ENCODE measurements around the gene TTLL1. TPM values are rescaled to one million over a fixed set of nuclear protein-coding genes. Genes with fewer than 3 reads are reported as not detected.

TTLL1 gene
- total RNA-seq, 1 donor from 2014 or later, result 5.9 TPM

DNA sequence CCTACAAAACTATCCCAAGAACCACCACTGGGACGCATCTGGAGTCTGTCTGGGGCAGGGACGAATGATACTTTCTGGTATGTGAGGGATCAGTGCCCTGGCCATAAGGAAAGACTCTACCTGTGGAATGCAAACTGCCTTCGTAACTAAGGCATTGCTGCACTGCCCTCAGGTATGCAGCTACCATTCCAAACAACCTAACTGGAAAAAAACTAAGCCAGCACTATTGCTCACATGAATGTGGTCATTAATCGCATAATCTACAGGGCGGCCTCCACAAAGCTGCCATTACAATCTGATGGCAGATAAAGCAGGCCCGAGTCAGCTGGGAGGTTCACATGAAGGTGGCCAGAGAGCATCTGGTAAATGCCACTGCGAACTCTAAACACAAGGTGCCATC, 78.1 kb downstream of the TTLL1 start:
- no peak overlapping the region for H3K27ac ChIP-seq
- intact Hi-C loops (cut with DNase I), result no loop called here
- H3K4me1 ChIP-seq, result peaks cover 43% of the 10 kb centered on the region

DNA sequence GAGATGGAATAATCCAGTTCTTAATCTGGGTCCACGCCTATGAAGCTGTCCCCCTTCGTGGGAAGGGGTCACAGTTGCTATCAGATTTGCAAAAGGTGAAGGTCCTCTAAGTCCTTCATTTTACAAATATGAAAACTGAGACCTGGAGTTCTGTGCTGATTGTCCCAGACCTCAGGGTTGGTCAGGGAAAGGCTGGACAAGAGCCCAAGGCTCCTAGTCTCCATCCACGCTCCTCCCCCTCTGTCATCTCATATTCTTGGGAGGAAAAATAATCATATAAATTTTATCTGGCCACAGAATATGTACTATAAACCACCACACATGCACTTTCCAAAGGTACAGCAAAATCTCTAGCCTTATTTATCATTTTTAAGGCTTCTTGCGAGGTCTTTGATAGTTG, 79.7 kb downstream of the TTLL1 start:
- H3K4me1 ChIP-seq, result peaks cover 53% of the 10 kb centered on the region
- TF ChIP-seq POLR2AphosphoS5 (IDR thresholded peaks at IDR 0.05; ENCODE audit: insufficient read depth in 1 of 2, low read depth in 1 of 2) (no peak), POLR2A (IDR thresholded peaks at IDR 0.05) (no peak)
- TF ChIP-seq, protein P1, sequence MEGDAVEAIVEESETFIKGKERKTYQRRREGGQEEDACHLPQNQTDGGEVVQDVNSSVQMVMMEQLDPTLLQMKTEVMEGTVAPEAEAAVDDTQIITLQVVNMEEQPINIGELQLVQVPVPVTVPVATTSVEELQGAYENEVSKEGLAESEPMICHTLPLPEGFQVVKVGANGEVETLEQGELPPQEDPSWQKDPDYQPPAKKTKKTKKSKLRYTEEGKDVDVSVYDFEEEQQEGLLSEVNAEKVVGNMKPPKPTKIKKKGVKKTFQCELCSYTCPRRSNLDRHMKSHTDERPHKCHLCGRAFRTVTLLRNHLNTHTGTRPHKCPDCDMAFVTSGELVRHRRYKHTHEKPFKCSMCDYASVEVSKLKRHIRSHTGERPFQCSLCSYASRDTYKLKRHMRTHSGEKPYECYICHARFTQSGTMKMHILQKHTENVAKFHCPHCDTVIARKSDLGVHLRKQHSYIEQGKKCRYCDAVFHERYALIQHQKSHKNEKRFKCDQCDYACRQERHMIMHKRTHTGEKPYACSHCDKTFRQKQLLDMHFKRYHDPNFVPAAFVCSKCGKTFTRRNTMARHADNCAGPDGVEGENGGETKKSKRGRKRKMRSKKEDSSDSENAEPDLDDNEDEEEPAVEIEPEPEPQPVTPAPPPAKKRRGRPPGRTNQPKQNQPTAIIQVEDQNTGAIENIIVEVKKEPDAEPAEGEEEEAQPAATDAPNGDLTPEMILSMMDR (IDR thresholded peaks at IDR 0.05), result no peak
- no peak overlapping the region for H3K4me3 ChIP-seq
- no peak for DNase-seq (ENCODE audit: extremely low spot score in 2 of 2)
- H3K27ac ChIP-seq, result no peak overlapping the region
- H3K9me3 ChIP-seq, result no peaks in the 10 kb centered on the region
- H3K36me3 ChIP-seq, result no peaks in the 10 kb centered on the region
- intact Hi-C loops (cut with DNase I), result no loop called here
- no peaks in the 10 kb centered on the region for H3K27me3 ChIP-seq

More for the DNA sequence above, 78.1 kb downstream of the TTLL1 start:
- no peaks in the 10 kb centered on the region for H3K9me3 ChIP-seq
- TF ChIP-seq POLR2A (IDR thresholded peaks at IDR 0.05), result no peak
- TF ChIP-seq, protein P1 (IDR thresholded peaks at IDR 0.05), result no peak
- TF ChIP-seq POLR2AphosphoS5 (IDR thresholded peaks at IDR 0.05; ENCODE audit: insufficient read depth in 1 of 2, low read depth in 1 of 2), result no peak
- no peak for DNase-seq (ENCODE audit: extremely low spot score in 2 of 2)
- no peaks in the 10 kb centered on the region for H3K27me3 ChIP-seq
- H3K36me3 ChIP-seq, result no peaks in the 10 kb centered on the region
- H3K4me3 ChIP-seq, result no peak overlapping the region

DNA sequence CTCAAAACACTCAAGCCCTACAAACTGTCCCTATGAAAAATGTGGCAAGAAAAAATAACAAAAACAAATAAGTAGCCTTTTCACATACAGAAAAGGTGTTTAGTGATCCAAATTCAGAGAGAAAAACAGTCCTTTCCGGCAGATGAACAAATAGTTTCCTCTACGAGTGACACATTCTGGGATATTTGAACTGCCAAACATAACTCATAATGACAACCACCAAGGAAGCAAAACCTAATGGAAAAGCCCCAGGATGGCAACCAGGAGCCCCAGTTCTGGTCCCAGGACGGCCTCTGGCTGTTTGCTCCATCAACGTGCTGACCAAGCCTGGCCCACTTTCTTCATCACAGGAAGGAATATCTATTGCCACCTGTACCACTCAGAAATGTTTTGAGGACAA, 80.3 kb downstream of the TTLL1 start:
- Histone ChIP-seq H3K36me3 (no peaks in the 10 kb centered on the region), H3K27ac (no peak overlapping the region), H3K27me3 (no peaks in the 10 kb centered on the region), H3K9me3 (no peaks in the 10 kb centered on the region), H3K4me3 (no peak overlapping the region), H3K4me1 (peaks cover 57% of the 10 kb centered on the region)
- DNase-seq (ENCODE audit: extremely low spot score in 2 of 2), result no peak
- TF ChIP-seq POLR2A (IDR thresholded peaks at IDR 0.05) (no peak), POLR2AphosphoS5 (IDR thresholded peaks at IDR 0.05; ENCODE audit: insufficient read depth in 1 of 2, low read depth in 1 of 2) (no peak)
- TF ChIP-seq, protein P1 (IDR thresholded peaks at IDR 0.05), result no peak
- intact Hi-C loops (cut with DNase I), result no loop called here

DNA sequence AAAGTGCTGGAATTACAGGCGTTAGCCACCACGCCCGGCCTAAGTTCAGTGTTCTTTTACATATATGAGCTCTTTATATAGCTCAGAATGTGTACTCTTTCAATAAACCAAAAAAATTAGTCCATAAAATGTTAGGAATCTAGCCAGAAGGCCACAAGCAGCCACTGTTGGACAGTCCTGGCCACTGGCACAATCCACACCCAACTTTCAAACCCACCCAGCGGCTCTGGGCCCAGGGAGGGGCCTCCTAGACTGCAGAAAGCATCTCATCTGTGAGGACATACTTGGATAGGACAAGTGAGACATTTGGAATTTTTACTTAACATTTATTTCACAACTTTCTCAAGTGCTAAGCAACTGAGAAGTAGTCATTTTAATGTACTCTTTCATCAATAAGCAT, 80.7 kb downstream of the TTLL1 start:
- Histone ChIP-seq H3K4me3 (no peak overlapping the region), H3K4me1 (peaks cover 57% of the 10 kb centered on the region), H3K27ac (no peak overlapping the region), H3K27me3 (no peaks in the 10 kb centered on the region), H3K36me3 (no peaks in the 10 kb centered on the region), H3K9me3 (no peaks in the 10 kb centered on the region)
- no peak for TF ChIP-seq POLR2A (IDR thresholded peaks at IDR 0.05)
- TF ChIP-seq, protein P1 (IDR thresholded peaks at IDR 0.05), result no peak
- TF ChIP-seq POLR2AphosphoS5 (IDR thresholded peaks at IDR 0.05; ENCODE audit: insufficient read depth in 1 of 2, low read depth in 1 of 2), result no peak
- intact Hi-C loops (cut with DNase I), result no loop called here
- no peak for DNase-seq (ENCODE audit: extremely low spot score in 2 of 2)

DNA sequence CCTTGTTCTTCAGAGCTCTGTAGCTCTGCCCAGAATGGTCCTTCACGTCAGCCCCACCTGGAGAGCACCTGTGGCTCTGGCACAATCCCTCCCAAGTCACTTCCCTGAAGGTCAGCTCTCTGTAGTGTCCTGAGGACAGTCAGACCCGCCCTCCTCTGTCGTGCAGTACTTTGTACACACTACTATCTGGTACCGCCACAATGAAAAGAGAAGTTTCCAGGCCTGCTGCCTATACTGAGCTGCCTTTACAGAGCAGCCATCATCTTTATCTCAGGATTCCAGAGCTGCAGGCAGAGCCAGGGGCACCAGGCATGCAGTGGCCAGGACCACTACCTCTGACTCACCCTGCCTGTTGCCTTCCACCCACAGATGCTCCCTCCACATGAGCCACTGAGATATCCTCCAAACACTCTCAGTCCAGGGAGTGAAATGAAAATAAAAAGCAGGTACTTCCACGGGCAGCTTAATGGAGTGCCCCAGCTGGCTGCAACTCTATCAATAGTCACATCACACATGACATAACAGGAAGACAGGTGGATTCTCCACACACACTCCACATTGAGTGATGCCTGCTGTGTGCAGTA, 81.6 kb downstream of the TTLL1 start:
- peaks cover 51% of the 10 kb centered on the region for H3K4me1 ChIP-seq

More for the DNA sequence above, 81.6 kb downstream of the TTLL1 start:
- Histone ChIP-seq H3K27ac (no peak overlapping the region), H3K9me3 (no peaks in the 10 kb centered on the region), H3K4me3 (no peak overlapping the region), H3K27me3 (no peaks in the 10 kb centered on the region), H3K36me3 (no peaks in the 10 kb centered on the region)
- DNase-seq (ENCODE audit: extremely low spot score in 2 of 2), result no peak
- intact Hi-C loops (cut with DNase I), result no loop called here
- TF ChIP-seq POLR2A (IDR thresholded peaks at IDR 0.05), result no peak
- TF ChIP-seq, protein P1 (IDR thresholded peaks at IDR 0.05), result no peak
- TF ChIP-seq POLR2AphosphoS5 (IDR thresholded peaks at IDR 0.05; ENCODE audit: insufficient read depth in 1 of 2, low read depth in 1 of 2), result no peak

All from vagina (tissue), 2 donors.